Glutamatergic neuron (in vitro differentiated cells): ENCODE data around the gene GRK4. TPM values are rescaled to one million over a fixed set of nuclear protein-coding genes. Genes with fewer than 3 reads are reported as not detected.

Source experiments
- DNase-seq: peaks from one replicate; pipeline ENCODE4 v3.0.0; 2022
- H3K27ac Mint-ChIP-seq: one replicate; pipeline ENCODE4 v1.8.0; 2020; ENCODE audit warnings: mild to moderate bottlenecking, mixed read lengths, inconsistent platforms; ENCODE audit not compliant: unreplicated experiment
- H3K27me3 Mint-ChIP-seq: one replicate; pipeline ENCODE4 v1.8.0; 2020; ENCODE audit warnings: mild to moderate bottlenecking, moderate library complexity, mixed read lengths, inconsistent platforms; ENCODE audit not compliant: unreplicated experiment
- H3K36me3 Mint-ChIP-seq: one replicate; pipeline ENCODE4 v1.8.0; 2020; ENCODE audit warnings: mild to moderate bottlenecking, mixed read lengths, inconsistent platforms; ENCODE audit not compliant: unreplicated experiment
- H3K4me1 Mint-ChIP-seq: one replicate; pipeline ENCODE4 v1.8.0; 2020; ENCODE audit warnings: mild to moderate bottlenecking, low read depth, mixed read lengths, inconsistent platforms; ENCODE audit not compliant: unreplicated experiment
- H3K4me3 Mint-ChIP-seq: one replicate; pipeline ENCODE4 v1.8.0; 2020; ENCODE audit warnings: mild to moderate bottlenecking, mixed read lengths, inconsistent platforms; ENCODE audit not compliant: unreplicated experiment
- H3K9me3 Mint-ChIP-seq: one replicate; pipeline ENCODE4 v1.8.0; 2020; ENCODE audit warnings: mild to moderate bottlenecking, moderate library complexity, mixed read lengths, inconsistent platforms; ENCODE audit not compliant: unreplicated experiment
- CTCF ChIP-seq: fragments of 200-600 bp; sonication (generic); IDR thresholded peaks from one replicate; pipeline ENCODE4 v1.5.0; 2021; ENCODE audit not compliant: partially characterized antibody, unreplicated experiment
- total RNA-seq: library from RNA; stranded (reverse); fragmentation: NEBNext Ultra II Directional; extraction: Animal tissue kit (Norgen Biotek cat#: 25700); gene quantifications from one replicate; pipeline ENCODE4 v1.2.1, GENCODE V29; 2021; ENCODE audit not compliant: unreplicated experiment

The GRK4 gene
- total RNA-seq, 1 donor from 2014 or later, result 34.5 TPM

GRCh38 chr4:3040452-3041191 lies 77.3 kb downstream of the GRK4 start:
- no peaks in the 10 kb centered on the region for H3K9me3 Mint-ChIP-seq
- H3K36me3 Mint-ChIP-seq, result no peaks in the 10 kb centered on the region
- peaks cover 4% of the 10 kb centered on the region for H3K4me1 Mint-ChIP-seq
- H3K27ac Mint-ChIP-seq, result no peak overlapping the region
- no peak overlapping the region for H3K4me3 Mint-ChIP-seq
- TF ChIP-seq CTCF, result no peak
- DNase-seq, result no peak
- H3K27me3 Mint-ChIP-seq, result peaks cover 3% of the 10 kb centered on the region

- Mint-ChIP-seq H3K27me3 (peaks cover 2% of the 10 kb centered on the region), H3K9me3 (no peaks in the 10 kb centered on the region), H3K36me3 (no peaks in the 10 kb centered on the region), H3K4me3 (peak overlapping the region; percentile 30), H3K4me1 (peaks cover 4% of the 10 kb centered on the region), H3K27ac (no peak overlapping the region)
- DNase-seq, result peak; percentile 43
- no peak for TF ChIP-seq CTCF
These were observed 78.1 kb downstream of the GRK4 start for GRCh38 chr4:3041192-3042142.

- no peak overlapping the region for H3K27ac Mint-ChIP-seq
- peak overlapping the region; percentile 30 for H3K4me3 Mint-ChIP-seq
- no peak for DNase-seq
- H3K36me3 Mint-ChIP-seq, result no peaks in the 10 kb centered on the region
- TF ChIP-seq CTCF, result no peak
- H3K4me1 Mint-ChIP-seq, result no peaks in the 10 kb centered on the region
- peaks cover 2% of the 10 kb centered on the region for H3K27me3 Mint-ChIP-seq
- H3K9me3 Mint-ChIP-seq, result no peaks in the 10 kb centered on the region
These were observed 78.9 kb downstream of the GRK4 start for GRCh38 chr4:3042226-3042625.

- Mint-ChIP-seq H3K27me3 (peaks cover 2% of the 10 kb centered on the region), H3K36me3 (no peaks in the 10 kb centered on the region), H3K9me3 (no peaks in the 10 kb centered on the region), H3K4me1 (no peaks in the 10 kb centered on the region), H3K27ac (no peak overlapping the region), H3K4me3 (no peak overlapping the region)
- DNase-seq, result no peak
- TF ChIP-seq CTCF, result no peak
These were observed 80.1 kb downstream of the GRK4 start for GRCh38 chr4:3043282-3044020.
